ENCODE data around the gene TMEM87B.

DNA sequence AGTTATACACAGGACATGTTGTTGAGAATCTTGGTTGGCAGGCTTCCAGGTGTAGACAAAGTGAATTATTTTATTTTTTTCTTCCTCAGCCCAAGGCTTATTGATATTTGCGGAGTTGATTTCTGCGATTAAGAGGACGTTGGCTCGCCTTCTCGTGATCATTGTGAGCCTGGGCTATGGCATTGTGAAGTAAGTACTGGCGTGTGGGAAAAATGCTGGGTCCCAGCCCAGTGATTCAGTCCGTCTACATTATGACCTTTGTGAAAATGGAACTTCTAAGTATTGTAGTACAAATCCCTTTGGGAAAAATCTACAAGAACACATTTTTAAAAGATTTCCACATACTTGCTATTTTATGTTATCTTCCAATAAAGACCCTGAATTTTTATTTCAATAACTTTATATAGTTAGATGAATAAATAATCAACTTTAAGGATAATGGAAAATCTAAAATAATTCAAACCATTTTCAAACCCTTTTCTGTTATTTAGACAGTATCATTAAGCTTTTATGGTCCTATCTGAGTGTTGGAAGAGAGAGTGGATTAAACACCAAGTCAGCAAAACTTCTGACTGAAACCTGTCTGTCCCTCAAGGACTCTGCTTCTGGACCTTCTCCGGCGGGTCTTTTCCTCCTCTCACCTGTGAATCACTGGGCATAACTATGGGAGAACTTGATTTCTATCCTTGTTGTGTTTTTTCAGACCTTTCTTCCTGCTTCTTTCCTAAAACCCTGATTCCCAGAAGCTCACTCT lies 31.0 kb downstream of the TMEM87B start:
- TF ChIP-seq EZH2 (IDR thresholded peaks at IDR 0.05; ENCODE audit: insufficient read depth, poor library complexity, severe bottlenecking) (no peak), EZH2phosphoT487 (IDR thresholded peaks at IDR 0.05; ENCODE audit: insufficient read depth, low read depth) (no peak)

Measured in GM23248 (cell line).